DMS114 treated with DMSO at 0.1 percent for 48 hours (cell line): ENCODE results near the gene CDH12.

Source experiments
- DNase-seq: peaks from one replicate; lab custom pipeline; 2025; ENCODE audit not compliant: unreplicated experiment; lab: John Stamatoyannopoulos, UW

CDH12 gene

DNA sequence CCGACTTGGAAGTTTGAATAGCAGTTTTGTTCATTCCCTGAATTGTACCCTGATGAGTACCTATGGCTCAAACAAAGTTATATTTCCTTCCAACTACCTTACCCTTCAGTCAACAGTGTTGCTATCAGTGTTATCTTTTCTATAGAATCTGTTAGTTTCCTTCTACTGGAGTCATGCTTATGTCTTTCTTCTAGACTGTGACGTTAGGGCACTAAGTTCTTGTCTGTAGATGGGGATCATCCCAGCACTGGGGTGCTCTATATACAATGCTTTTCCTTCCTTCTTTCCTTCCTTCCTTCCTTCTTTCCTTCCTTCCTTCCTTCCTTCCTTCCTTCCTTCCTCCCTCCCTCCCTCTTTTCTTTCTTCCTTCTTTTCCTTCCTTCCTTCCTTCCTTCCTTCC lies 973.0 kb downstream of the CDH12 start:
- DNase-seq: no peak

DNA sequence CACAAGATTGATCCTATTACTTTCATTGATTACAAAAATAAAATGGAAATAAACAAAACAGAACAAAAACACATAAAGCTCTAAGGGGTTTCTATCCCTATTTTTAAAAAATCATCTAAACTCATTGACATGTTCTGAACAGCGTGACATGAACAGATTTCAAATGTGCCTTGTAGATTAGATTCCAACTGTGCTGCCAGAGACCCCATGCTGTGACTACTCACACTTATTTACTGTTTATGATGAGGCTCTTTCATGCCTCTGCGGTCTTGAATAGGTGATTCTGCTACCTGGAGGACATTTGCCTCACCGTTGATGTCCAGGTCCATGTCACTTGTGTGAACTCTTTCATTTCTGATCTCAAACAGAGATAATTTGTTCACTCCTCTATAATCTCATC lies 990.2 kb downstream of the CDH12 start:
- DNase-seq: no peak

DNA sequence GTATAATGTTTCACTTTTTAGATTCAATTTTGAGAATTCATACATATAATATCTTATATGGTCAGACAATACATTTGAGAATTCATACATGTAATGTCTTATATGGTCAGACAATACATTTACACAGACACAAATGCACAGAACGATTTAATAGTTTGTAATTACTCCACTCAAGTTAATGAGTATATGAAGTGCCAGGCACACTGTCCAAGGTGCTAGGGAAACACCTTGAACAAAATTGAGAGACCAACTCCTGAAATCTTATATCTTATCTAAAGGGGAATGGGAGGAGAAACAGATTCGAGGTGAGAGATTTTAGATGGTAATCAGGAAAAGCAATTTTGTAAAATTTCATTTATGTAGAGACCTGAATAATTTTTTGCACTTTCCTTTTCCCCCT lies 994.7 kb downstream of the CDH12 start:
- no peak for DNase-seq

DNA sequence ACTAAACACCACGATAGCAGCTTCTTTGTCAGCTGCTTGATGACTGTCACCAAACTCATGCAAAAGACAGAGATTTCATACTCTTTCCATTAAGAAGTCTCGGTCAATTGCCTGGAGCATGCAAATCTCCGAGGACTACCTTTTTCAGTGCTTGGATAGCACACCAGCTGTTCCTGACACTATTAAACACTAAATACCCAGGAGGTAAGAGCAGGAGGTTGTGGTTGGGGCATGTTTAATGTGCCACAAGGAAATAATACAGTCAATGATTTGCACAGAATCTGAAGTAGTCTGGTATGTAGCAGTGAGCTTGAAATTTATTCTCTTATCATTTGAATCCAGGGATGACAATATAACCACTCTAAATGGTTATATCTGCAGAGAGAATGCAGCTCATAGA lies 996.2 kb downstream of the CDH12 start:
- no peak for DNase-seq

DNA sequence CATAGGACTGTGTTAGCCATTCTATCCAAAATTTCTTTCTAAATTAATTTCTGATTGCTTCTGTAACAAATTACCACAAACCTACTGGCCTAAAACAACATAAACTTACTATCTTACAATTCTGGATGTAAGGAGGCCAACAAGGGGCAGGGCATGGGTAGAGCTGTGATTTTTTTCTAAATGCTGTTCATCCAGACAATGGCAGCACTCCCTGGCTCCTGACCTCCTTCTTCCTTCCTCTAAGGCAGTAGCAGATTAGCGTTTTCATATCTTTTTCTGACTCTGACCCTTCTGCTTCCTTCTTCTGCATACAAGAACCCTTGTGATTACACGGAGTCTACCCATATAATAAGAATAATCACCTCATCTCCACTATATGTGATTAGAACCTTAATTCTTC lies 1005.8 kb downstream of the CDH12 start:
- DNase-seq: no peak

DNA sequence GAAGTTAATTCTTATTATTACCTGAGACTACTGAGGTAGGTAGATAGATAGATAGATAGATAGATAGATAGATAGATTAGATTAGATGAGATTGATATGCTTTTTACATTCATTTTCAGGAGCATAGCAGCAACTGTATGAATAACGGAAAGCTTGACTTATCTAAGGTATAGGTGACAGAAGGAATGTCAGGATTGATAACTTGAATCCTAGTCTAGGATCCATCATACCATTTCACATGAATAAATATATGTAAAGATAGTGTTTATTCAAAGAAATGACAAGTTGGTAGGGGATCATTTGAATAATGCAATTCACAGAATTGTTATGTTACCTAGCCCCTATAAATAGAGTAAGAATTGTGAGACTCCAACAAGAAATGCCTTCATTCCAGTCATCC lies 1008.2 kb downstream of the CDH12 start:
- no peak for DNase-seq

DNA sequence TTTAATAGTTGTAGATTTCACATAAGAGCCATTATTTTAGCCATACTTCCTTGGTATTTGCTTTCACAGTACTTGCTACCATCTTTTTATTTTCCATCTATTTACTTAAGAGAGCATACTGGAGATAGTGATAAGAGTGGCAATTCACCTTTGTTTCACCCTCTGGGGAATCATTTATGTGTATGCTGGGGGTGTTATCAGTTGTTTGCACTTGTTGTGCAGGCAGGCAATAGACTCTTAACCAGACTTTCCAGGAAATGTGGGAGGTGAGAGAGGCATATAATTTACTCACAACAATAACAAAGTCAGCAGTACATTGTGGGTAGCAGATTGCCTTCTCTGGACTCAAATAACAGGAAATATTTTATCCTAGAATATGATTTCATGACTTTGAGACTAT lies 1018.3 kb downstream of the CDH12 start:
- no peak for DNase-seq

DNA sequence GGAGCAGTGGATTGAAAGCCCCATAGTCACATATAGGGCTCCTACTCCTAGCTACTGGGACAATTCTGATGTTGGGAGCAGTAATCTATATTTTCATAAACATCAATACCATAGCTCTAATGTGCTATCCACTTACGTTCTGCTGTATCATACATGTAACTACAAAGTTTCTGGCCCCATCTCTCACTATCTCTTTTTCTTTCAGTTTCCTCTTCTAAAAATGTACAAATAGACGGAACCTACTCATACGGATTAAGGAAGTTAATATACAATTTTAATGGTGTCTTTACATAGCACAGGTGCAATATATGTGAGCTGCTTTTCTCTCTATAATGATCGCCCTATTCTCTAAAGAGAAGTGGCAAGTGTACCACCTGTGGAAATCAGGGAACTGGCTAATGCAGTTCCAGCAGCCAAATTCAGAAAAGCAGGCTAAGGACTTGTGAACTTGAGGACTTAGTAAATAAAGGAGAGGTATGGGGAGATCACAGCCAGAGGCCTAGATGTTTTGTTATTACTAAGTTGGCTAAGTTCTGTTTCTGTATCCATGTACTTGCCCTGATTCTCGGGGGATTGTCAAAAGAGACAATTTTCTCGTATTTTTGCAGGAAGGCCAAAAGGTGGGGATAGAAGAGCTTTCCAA lies 1021.9 kb downstream of the CDH12 start:
- no peak for DNase-seq

DNA sequence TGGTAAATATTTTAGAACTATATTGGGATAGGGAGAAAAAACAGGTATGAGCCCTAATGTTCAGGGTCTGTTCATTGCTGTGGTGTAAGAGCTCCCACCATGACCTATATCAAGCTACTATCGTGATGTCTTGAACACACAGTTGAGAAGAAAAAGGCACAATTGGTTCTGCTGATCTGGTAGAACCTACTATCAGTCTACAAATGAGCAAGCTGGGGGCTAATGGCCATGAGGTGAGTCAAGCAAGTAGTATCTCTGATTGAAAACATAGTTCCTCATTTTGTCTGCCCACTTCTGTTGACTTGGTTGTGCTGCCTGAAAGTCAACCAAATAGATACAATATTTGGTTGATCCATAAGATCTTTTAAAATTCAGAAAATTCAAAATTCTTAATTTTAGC lies 1026.3 kb downstream of the CDH12 start:
- DNase-seq: no peak

DNA sequence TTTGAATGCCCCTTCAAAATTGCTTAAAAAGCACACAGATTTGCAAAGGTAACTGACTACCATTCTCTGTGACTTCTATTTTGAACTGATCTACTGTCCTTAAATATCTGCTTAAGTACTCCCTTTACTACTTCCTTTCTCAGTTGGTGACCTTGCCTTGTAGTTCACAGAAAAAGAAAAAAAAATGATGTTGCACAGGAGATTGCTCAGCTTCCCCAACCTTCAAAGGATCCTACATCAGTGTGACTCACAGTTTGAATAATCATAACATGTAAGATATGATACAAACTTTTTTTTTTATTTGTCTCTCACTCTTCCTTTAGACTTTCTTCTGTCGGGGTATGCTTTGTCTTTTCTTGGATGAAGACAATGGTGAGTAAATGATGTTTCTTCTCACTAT lies 1029.6 kb downstream of the CDH12 start:
- DNase-seq: no peak

DNA sequence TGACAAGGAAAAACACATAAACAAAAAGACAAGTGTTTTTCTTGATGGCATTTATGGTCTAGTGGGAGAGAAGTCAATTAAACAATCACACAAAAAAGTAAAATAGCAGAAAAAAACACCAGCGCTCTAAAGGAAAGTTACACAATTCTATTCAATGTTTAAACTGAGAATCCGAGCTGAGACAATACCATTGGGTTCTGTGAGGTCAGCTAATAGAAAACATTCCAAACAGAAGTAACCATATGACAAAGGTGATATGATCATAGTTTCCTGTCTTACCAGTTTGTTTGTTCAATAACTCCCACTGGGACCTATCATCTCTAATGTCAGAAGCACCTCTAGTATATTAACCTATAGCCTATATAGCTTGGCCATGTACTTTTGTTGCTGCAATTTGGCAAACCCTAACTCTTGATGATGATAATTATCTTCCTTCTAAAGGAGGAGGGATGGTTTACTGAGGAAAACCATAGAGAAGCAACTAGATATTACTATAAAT lies 1030.0 kb downstream of the CDH12 start:
- no peak for DNase-seq

DNA sequence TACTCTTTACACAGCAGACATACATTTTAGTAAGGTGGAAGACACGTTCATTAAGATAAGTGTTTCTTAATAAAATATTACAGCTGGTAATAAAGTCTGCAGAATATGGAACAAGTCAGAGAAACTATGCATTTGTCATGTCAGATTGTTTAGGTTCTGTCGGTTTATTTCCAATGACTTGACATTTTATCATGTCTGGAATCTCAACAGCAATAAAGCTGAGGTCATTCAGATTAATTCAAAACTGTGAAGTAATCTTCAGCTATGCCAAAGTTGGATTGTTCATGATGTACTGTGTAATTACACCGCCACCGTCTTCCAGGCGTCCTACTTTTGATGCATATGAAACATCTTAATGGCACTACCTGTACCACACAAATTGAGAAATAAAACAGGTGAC lies 1032.6 kb downstream of the CDH12 start:
- no peak for DNase-seq

DNA sequence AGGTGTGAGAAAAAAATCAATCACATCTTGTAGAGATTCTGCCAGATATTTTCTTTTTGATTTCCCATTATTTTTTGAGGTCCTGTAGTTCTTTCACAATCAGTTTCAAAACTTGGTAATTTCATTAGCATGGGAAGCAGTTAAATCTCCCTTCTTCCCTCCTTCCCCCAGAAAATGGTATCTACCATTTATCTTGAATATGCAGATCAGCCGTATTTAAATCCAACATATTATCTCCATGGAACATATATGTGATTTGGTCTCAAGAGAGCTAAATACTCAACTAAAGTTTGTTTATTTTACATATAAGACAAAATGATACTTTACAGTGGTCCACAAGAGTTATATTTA lies 1034.8 kb downstream of the CDH12 start:
- no peak for DNase-seq

DNA sequence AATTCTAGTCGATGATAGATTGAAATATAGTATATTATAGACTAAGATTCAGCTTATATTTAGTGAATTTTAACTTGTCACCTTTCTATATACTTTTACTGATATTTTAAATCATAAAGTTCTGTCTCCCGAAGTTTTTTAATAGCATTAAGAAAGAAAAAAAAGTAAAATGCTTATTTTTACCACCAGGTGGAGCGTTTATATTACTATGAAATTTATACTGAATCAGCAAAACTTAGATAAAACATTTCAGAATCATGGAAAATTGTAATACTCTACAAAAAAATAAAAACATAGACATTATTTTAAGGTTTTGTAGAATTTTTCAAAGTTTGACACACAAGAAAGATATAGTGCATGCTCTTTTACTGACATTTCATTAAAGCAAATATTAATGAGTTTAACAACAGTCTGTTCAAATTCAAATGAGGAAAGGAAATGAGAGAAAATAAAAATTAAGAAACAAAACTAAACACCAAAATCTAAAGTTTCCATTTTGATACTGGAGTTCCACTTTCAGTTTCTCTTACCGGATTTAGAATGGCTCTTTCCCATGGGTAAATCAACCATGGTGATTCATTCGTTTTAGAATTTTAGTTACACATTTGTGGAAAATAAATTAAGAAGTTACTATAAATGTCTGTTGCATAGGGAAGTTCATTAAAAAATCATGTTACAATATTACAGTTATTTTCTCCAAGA lies 1035.3 kb downstream of the CDH12 start:
- peak; percentile 9 for DNase-seq

DNA sequence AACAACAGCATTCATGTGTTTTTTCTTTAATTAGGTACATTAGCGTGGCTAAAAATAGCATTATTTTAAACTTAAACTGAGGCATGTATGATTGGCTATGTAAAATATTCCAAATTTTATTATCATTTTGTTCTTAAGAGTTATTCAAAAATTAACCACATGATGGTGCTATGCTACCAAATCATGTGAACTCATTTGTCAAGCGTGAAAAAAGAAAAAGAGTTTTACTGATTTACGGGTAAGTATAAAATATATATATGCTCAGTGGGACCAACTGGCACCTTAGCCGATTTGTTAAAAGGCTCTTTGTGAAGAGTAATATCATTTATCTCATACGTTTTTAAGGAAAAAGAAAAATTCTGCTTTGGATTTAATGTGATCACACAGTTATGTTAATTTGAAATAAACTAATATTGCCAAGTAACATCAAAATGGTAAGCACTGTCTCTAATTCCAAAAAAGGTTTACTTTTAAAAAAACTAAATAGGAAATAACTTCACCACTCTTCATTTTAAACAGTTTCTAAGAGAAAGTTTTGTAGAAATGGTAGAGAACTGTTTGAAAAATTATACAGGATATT lies 1042.3 kb downstream of the CDH12 start:
- no peak for DNase-seq

DNA sequence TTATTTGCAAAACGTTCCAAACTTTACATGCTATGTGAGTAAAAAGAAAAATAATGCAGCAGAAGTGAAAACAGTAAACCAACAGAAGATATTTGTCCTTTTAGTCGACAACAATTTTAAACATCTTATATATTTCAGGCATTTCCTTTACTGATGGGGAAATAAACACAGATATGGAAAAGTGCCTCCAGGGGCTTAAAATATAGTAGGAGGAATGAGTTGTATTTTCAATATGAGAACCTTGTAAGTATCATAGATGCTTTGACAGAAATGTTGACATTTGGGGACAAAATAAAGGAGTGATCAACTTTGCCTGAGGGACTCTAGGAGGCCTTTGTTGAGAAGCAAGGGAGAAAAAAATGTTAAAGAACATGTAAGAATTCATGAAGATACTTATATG lies 1043.5 kb downstream of the CDH12 start:
- no peak for DNase-seq

DNA sequence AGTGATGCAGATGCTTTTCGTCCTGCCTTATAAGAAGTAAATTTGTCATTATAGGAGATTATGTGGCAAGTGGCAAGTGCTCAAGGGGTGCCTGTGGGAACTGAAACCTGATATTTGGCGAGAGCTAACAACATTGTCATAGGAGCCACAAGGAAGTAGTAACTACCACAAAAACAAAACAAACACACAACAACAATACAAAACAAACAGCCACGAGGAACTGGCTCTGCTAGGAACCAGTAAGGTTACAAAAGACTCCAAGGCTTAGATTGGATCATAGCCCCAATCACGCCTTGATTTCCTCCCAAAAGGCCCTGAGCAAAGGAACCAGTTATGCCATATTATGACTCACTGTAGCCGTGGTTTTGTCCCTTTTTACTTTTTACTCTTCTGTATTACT lies 1045.2 kb downstream of the CDH12 start:
- no peak for DNase-seq

DNA sequence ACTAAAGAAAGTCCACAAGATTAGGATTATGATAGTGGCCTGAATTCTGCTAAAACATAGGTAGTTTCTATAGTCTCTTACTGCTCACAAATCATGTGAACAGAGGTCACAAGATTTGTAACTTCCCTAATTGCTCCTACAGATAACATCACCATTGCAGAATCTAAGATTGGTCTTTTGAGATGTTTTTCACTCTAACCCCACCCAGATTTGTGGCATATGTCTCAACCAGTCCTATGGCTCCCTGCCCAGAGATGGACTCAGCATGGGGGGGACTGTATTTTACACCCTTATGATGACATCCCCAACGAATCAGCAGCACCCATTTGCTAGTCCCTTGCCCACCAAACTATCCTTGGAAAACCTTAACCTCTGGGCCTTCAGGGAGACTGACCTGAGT lies 1046.2 kb downstream of the CDH12 start:
- no peak for DNase-seq

DNA sequence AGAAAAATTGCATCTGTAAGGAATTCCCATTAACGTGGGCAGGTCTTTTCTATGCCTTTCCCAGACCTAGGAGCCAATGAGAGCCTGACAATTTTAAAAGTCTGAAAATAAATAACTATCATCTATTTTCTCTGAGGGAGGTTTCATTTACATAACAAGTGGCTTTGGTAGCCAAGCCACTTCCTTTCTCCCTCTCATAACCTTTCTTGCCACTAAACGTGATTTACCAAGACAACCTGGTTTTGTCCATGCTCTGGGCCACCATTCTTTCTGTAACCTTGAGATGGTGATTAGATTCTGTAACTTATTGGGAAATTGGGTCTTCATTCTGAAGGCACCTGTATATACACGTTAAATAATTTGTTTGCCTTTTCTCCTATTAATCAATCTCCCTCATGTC lies 1046.9 kb downstream of the CDH12 start:
- no peak for DNase-seq

DNA sequence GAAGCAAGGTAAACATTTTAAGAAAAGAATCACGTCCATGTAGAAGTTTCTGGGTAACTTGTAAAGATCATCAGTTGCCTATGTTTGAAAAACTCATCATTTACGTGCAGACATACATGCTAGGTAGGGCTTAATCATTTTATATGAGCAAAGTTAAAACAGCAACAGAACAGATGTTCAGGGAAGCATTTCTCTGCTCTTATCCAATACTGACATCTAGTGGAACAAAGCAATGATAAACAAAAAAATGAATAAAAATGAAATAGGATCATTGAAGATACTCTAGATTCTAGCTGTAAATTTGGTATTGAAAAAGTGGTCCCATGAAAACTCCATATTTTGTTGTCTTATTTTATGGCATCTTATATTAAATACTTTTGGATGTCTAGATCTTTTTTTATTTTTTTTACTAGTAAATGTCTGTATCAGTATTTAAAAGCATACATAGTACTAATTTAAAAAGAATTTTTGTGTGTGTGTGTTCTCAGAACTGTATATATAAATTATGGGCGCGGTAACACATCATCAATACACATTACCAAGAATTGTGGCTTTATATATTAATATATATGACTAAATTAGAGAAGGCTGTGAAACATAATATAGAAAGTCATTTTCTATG lies 1050.2 kb downstream of the CDH12 start:
- peak; percentile 44 for DNase-seq

DNA sequence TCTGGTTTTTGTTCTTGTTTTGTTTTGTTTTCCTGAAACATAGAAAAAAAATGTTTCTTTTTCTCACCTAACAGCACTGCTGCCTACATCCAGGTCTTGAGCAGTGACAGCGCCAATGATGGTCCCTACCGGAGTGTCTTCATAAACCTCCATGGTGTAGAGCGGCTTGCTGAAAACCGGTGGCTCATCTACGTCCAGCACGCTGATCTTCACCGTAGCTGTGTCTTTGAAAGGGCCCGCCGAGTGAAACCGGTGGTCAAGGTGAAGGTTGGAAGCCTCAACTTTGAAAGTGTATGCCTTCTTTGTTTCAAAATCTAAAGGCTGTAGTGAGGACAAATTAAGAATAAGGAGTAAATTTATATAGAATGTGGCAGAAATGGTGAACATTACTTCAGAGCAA lies 1051.0 kb downstream of the CDH12 start:
- no peak for DNase-seq

DNA sequence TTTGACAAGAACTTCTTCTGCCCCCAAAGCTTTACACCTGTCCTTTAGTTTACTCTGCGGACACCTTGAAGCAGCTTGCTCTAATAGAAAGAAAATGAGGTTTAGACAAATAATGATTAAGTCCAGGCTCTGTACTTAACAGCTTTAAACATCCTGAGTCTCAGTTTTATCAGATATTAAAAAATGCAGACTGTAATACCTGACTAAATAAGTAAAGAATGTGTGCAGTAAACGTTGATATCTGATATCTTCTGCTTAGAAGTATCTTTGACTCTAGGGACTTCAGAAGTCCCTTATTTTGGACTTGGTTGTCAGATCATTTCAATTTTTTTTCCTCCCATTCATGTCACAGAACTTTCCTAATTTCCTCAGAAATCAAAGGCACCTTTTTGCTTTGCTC lies 1060.4 kb downstream of the CDH12 start:
- DNase-seq: no peak
